Measurements from ENCODE around the gene LMF1.

LMF1 gene

GRCh38 chr16:945271-946047 is 25.3 kb downstream of the LMF1 start:
- DNase-seq = no peak

GRCh38 chr16:943971-944370 is 26.8 kb downstream of the LMF1 start:
- DNase-seq = no peak

GRCh38 chr16:942436-943060 is 28.2 kb downstream of the LMF1 start:
- DNase-seq = no peak

- DNase-seq = no peak
These were observed 30.8 kb downstream of the LMF1 start for GRCh38 chr16:939941-940340.

- no peak for DNase-seq
These were observed 31.5 kb downstream of the LMF1 start for GRCh38 chr16:939311-939710.

- DNase-seq = no peak
These were observed 32.0 kb downstream of the LMF1 start for GRCh38 chr16:938752-939151.

- DNase-seq = no peak
These were observed 32.6 kb downstream of the LMF1 start for GRCh38 chr16:938136-938535.

GRCh38 chr16:937723-938122 is 33.1 kb downstream of the LMF1 start:
- no peak for DNase-seq

- no peak for DNase-seq
These were observed 33.5 kb downstream of the LMF1 start for GRCh38 chr16:937311-937710.

GRCh38 chr16:935684-936083 is 35.1 kb downstream of the LMF1 start:
- no peak for DNase-seq

- DNase-seq = no peak
These were observed 36.6 kb downstream of the LMF1 start for GRCh38 chr16:934178-934577.

- no peak for DNase-seq
These were observed 37.2 kb downstream of the LMF1 start for GRCh38 chr16:933581-933980.

- no peak for DNase-seq
These were observed 37.9 kb downstream of the LMF1 start for GRCh38 chr16:932831-933330.

- no peak for DNase-seq
These were observed 38.9 kb downstream of the LMF1 start for GRCh38 chr16:931626-932500.

GRCh38 chr16:931171-931570 is 39.6 kb downstream of the LMF1 start:
- no peak for DNase-seq

- DNase-seq = no peak
These were observed 40.3 kb downstream of the LMF1 start for GRCh38 chr16:930511-930910.

GRCh38 chr16:930076-930475 is 40.7 kb downstream of the LMF1 start:
- no peak for DNase-seq

GRCh38 chr16:929227-930073 is 41.3 kb downstream of the LMF1 start:
- no peak for DNase-seq

GRCh38 chr16:928526-928925 is 42.3 kb downstream of the LMF1 start:
- DNase-seq = no peak

GRCh38 chr16:927931-928330 is 42.9 kb downstream of the LMF1 start:
- DNase-seq = no peak

GRCh38 chr16:927406-927805 is 43.4 kb downstream of the LMF1 start:
- no peak for DNase-seq

- no peak for DNase-seq
These were observed 44.1 kb downstream of the LMF1 start for GRCh38 chr16:926715-927114.

- no peak for DNase-seq
These were observed 46.0 kb downstream of the LMF1 start for GRCh38 chr16:924806-925205.
